ENCODE results near the gene ASB11.
A peak's percentile ranks its signal among the peaks of the same experiment; 100 is the strongest.

Gene ASB11

DNA sequence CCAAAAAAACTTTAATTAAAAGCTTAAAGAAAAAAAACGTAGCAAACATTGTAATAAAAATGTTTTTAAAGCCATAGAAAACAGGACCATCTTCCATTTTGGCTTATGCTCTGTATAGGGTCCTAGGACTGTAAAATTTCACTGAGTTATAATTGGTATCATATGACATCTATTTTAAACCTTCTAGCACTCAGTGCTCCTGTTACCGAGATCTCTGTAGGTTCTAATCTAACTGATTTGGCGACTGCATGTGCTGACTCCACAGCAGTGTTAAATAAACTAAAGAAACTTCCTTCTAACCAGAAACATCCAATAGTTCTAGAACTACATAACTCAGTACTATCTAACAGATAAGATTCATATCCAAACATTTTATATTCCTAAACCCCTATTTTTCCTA is at the start of gene ASB11:
Gene ASB11, minus strand, starts transcription at position 132 of the 400 bp plus-strand sequence. Its CDS starts 35 bp downstream, at position 97.
- TF ChIP-seq ZNF274 (IDR thresholded peaks at IDR 0.05; ENCODE audit: low read depth, low read length) = no peak
- no peak within 1 kb of the TSS for H3K4me3 ChIP-seq (ENCODE audit: low read length)

GRCh38 chrX:15359701-15360100 is 44.3 kb upstream of the ASB11 start:
- no peak for TF ChIP-seq ZNF274 (IDR thresholded peaks at IDR 0.05; ENCODE audit: low read depth, low read length)
- H3K4me3 ChIP-seq (ENCODE audit: low read length) = no peak overlapping the region

DNA sequence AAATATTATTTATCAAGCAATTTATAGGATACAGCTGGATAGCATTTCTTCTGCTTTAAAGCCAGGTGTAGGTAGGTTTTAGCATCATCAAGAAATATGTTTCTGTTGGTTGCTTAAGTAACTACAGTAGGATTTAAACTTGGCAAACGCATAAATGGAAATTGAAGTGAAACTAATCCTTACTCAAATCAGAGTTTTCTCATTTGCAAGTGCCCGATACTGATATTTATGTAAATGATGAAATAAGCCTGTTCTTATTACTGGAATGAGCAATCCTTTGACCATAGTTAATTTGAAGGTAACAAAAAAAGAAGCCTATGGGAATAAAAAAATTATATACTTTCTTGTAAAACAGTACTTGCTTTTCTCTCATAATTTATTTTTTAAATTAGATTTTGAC is 43.1 kb upstream of the ASB11 start:
- no peak overlapping the region for H3K4me3 ChIP-seq (ENCODE audit: low read length)
- TF ChIP-seq ZNF274 (IDR thresholded peaks at IDR 0.05; ENCODE audit: low read depth, low read length) = no peak

DNA sequence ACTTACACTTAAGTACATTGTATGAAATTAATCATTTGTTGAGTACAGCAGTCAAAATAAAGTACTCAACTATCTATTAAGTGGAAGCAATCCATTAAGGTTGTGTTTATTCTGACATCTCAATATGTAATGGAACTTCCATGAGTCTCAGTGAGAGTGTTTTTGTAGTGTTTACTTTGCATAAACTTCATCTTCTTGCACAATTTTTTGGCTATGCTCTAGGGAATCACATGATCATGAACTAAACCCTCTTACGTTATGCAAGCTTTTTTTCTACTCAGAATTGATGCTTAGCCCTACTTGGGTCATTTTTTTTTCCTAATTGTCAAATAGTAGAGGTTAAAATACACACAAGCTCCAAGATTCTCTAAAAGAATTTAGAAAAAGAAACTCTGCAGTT is 41.0 kb upstream of the ASB11 start:
- TF ChIP-seq ZNF274 (IDR thresholded peaks at IDR 0.05; ENCODE audit: low read depth, low read length) = no peak
- H3K4me3 ChIP-seq (ENCODE audit: low read length) = no peak overlapping the region

DNA sequence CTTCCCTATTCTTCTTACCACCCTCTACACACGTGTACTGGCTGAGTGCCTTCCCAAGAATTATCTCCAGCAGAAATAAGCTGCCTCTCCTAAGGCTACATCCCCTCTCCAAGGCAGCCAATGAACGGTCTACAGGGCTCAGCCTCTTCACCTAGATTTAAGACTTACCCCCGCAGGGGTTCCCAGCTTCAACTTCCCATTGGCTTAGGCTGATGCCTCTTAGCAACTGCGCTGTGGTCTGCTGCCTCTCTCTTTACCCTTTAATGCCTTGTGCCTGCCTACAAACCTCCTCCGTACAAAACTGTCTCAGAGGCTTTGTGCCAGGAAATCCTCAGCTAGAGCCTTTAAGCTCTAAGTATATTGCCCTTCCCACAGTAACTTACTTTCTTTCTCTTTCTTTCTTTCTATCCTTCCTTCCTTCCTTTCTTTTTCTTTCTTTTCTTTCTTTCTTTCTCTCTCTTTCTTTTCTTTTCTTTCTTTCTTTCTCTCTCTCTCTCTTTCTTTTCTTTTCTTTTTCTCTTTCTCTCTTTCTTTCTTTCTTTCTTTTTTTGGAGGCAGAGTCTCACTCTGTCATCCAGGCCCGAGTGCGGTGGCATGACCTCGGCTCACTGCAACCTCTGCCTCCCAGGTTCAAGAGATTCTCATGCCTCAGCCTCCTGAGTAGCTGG is 35.0 kb upstream of the ASB11 start:
- no peak for TF ChIP-seq ZNF274 (IDR thresholded peaks at IDR 0.05; ENCODE audit: low read depth, low read length)
- no peak overlapping the region for H3K4me3 ChIP-seq (ENCODE audit: low read length)

DNA sequence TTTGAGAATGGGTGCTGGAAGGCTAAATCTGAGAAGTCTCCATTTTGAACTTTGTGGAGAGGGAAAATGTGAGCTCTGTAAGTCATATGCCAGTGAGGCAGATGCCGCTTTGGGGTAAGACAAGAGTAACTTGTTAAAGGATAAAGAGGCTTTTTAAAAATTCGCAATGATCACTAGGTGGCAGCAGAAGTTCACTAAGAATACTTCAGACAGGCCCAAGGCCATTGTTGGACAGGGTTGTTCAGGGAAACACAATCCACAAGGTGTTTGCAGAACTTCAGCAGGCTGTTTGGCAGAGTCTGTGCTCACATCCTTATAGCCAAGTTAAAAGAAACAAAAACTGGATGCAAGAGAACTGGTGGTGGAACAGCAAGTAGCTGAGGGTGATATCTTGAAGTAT is 33.6 kb upstream of the ASB11 start:
- no peak for TF ChIP-seq ZNF274 (IDR thresholded peaks at IDR 0.05; ENCODE audit: low read depth, low read length)
- no peak overlapping the region for H3K4me3 ChIP-seq (ENCODE audit: low read length)

GRCh38 chrX:15345976-15346375 is 30.5 kb upstream of the ASB11 start:
- no peak overlapping the region for H3K4me3 ChIP-seq (ENCODE audit: low read length)
- TF ChIP-seq ZNF274 (IDR thresholded peaks at IDR 0.05; ENCODE audit: low read depth, low read length) = no peak

- no peak overlapping the region for H3K4me3 ChIP-seq (ENCODE audit: low read length)
- no peak for TF ChIP-seq ZNF274 (IDR thresholded peaks at IDR 0.05; ENCODE audit: low read depth, low read length)
These were observed 28.7 kb upstream of the ASB11 start for GRCh38 chrX:15344106-15344505.

- H3K4me3 ChIP-seq (ENCODE audit: low read length) = no peak overlapping the region
- TF ChIP-seq ZNF274 (IDR thresholded peaks at IDR 0.05; ENCODE audit: low read depth, low read length) = no peak
These were observed 27.6 kb upstream of the ASB11 start for GRCh38 chrX:15343075-15343476.

- H3K4me3 ChIP-seq (ENCODE audit: low read length) = no peak overlapping the region
- TF ChIP-seq ZNF274 (IDR thresholded peaks at IDR 0.05; ENCODE audit: low read depth, low read length) = no peak
These were observed 25.4 kb upstream of the ASB11 start for GRCh38 chrX:15340867-15341266.

DNA sequence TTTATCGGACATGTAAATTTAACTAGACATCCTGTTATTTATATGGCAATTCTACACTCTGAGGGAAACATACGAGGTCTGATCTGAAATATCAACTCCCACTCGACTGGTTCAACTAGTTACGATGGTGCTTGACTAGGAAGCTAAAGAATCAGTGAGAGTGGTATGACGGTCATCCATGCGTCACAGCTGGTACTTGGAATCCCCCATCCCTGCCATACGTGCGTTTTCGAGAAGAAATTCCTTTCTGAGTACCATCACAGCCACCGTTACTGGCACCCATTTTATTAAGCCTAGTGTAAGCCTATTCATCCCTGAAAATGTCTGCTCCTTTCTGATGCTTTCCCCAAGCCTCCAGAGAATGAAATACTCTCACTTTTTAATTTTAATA is 20.6 kb upstream of the ASB11 start:
- peak overlapping the region; percentile 64 for H3K4me3 ChIP-seq (ENCODE audit: low read length)
- TF ChIP-seq ZNF274 (IDR thresholded peaks at IDR 0.05; ENCODE audit: low read depth, low read length) = no peak

DNA sequence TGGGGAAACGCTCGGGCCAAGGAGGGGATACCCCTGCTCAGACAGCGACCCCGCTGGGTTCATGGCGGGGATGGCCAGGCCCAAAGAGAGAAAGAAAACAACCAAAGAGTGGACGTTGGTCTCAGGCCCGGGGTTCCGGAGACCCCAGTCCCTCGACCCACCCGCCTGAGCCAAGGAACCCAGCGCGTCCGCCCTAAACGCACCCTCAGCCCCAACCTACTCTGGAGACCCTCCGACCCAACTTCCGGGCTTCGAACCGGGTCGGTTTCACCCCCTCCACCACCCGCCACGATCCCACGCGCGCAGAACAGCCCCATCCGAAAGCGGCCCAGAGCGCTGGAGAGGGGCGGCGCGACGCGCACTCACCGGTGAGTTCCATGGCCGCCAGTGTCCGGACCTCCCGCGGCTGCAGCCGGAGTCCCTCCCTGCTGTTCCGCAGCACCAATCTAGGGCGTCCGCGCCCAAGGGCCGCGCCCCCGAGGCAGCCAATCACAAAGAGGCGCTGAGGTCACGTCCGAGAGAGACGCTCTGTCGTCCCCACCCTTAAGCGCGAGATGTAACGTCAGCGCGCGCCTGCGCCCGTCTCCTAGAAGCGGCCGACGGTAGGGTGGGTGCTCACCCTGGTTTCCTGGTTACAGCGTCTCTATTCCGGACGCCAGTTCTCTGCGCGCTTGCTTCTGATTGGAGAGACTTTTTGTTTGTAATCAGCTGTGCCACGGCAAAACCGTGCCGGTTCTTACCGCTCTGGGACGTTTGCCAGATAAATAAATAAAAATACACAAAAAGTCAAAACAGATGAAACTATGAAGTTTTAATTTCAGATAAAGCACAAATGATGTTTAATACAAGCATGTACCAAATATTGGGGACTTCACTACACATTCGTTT is 19.9 kb upstream of the ASB11 start, which contains the start of gene PIGA:
Gene PIGA, minus strand, starts transcription at position 389 of the 888 bp plus-strand sequence. CDS start 3,593 bp downstream, outside the sequence.
- no peak for TF ChIP-seq ZNF274 (IDR thresholded peaks at IDR 0.05; ENCODE audit: low read depth, low read length)
- H3K4me3 ChIP-seq (ENCODE audit: low read length) = peak within 1 kb of the TSS; percentile 74

DNA sequence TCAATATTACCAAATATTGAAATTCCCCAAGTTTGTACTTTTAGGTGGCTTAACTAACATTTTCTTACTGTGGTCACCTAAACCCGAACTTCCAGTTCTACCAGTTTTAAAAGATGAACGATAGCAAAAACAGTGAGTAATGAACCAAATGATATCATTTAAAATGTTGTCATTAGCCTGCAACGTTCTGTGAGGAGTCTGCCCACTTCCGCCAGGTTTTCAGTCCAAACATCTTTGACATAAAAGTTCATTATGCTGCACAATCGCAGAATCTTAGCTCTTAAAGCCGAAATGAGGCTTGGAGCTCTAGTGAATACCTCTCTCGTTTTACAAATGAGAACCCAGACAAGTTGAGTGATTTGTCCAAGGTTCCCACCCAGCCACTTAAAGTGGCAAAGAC is 19.1 kb upstream of the ASB11 start:
- TF ChIP-seq ZNF274 (IDR thresholded peaks at IDR 0.05; ENCODE audit: low read depth, low read length) = no peak
- peak overlapping the region; percentile 74 for H3K4me3 ChIP-seq (ENCODE audit: low read length)

GRCh38 chrX:15328821-15329220 is 13.4 kb upstream of the ASB11 start:
- H3K4me3 ChIP-seq (ENCODE audit: low read length) = no peak overlapping the region
- no peak for TF ChIP-seq ZNF274 (IDR thresholded peaks at IDR 0.05; ENCODE audit: low read depth, low read length)

- H3K4me3 ChIP-seq (ENCODE audit: low read length) = no peak overlapping the region
- TF ChIP-seq ZNF274 (IDR thresholded peaks at IDR 0.05; ENCODE audit: low read depth, low read length) = no peak
These were observed 12.7 kb upstream of the ASB11 start for GRCh38 chrX:15328131-15328530.
